SK-N-MC (cell line): ENCODE data around the gene HNF4A.

Experiments used
- DNase-seq: peaks from one replicate; pipeline ENCODE4 v3.0.0-alpha.2; 2011; ENCODE audit warnings: low read depth, low spot score
- H3K27ac ChIP-seq: fragments of 200-600 bp; sonication (generic); 2 replicates; pipeline ENCODE4 v1.5.1; 2016; ENCODE audit warnings: mixed run types
- H3K36me3 ChIP-seq: fragments of 200-600 bp; sonication (generic); 2 replicates; pipeline ENCODE4 v1.6.1; 2017; ENCODE audit warnings: antibody characterized with exemption, low read length, mixed read lengths; ENCODE audit not compliant: insufficient read depth
- H3K4me3 ChIP-seq: fragments of 200-600 bp; sonication (generic); 2 replicates; pipeline ENCODE4 v1.5.1; 2016
- H3K9ac ChIP-seq: fragments of 200-600 bp; sonication (generic); 2 replicates; pipeline ENCODE4 v1.8.0; 2017; ENCODE audit warnings: mixed run types, mixed read lengths; ENCODE audit not compliant: insufficient read length
- H3K9me3 ChIP-seq: fragments of 200-600 bp; sonication (generic); 2 replicates; pipeline ENCODE4 v1.6.1; 2017; ENCODE audit warnings: low read depth, mild to moderate bottlenecking, antibody characterized with exemption, low read length, moderate library complexity, mixed read lengths
- EZH2 ChIP-seq: fragments of 200-600 bp; sonication (generic); IDR thresholded peaks from one replicate; pipeline ENCODE4 v1.6.1; 2017; ENCODE audit warnings: antibody characterized with exemption
- FOXP2 ChIP-seq: optimal IDR thresholded peaks from 2 replicates; pipeline ENCODE3; 2011; ENCODE audit warnings: mild to moderate bottlenecking, moderate library complexity; ENCODE audit not compliant: insufficient read depth; ENCODE audit errors: extremely low read length, control extremely low read depth
- POLR2AphosphoS5 ChIP-seq: IDR thresholded peaks from 2 replicates; pipeline ENCODE4 v1.6.1; 2012; ENCODE audit warnings: mild to moderate bottlenecking, low read depth, low read length, borderline replicate concordance

The HNF4A gene

GRCh38 chr20:44420497-44420896 is 65.0 kb downstream of the HNF4A start:
- no peak overlapping the region for H3K27ac ChIP-seq
- H3K9me3 ChIP-seq = no peaks in the 10 kb centered on the region
- H3K36me3 ChIP-seq = no peaks in the 10 kb centered on the region
- no peak for DNase-seq
- H3K9ac ChIP-seq = no peak overlapping the region
- H3K4me3 ChIP-seq = no peak overlapping the region
- TF ChIP-seq EZH2 = no peak
- no peak for TF ChIP-seq FOXP2
- no peak for TF ChIP-seq POLR2AphosphoS5

GRCh38 chr20:44422083-44422482 is 66.6 kb downstream of the HNF4A start:
- Histone ChIP-seq H3K36me3 (no peaks in the 10 kb centered on the region), H3K9ac (no peak overlapping the region), H3K9me3 (no peaks in the 10 kb centered on the region), H3K4me3 (no peak overlapping the region), H3K27ac (no peak overlapping the region)
- TF ChIP-seq POLR2AphosphoS5 = no peak
- no peak for TF ChIP-seq FOXP2
- TF ChIP-seq EZH2 = no peak
- DNase-seq = no peak

GRCh38 chr20:44423480-44423879 is 68.0 kb downstream of the HNF4A start:
- Histone ChIP-seq H3K9ac (no peak overlapping the region), H3K27ac (no peak overlapping the region), H3K36me3 (no peaks in the 10 kb centered on the region), H3K4me3 (no peak overlapping the region), H3K9me3 (no peaks in the 10 kb centered on the region)
- no peak for DNase-seq
- TF ChIP-seq FOXP2 (no peak), POLR2AphosphoS5 (no peak), EZH2 (no peak)

- TF ChIP-seq POLR2AphosphoS5 = no peak
- TF ChIP-seq FOXP2 = no peak
- no peak for TF ChIP-seq EZH2
- no peak overlapping the region for H3K4me3 ChIP-seq
- no peaks in the 10 kb centered on the region for H3K9me3 ChIP-seq
- H3K27ac ChIP-seq = no peak overlapping the region
- no peak overlapping the region for H3K9ac ChIP-seq
- DNase-seq = no peak
- no peaks in the 10 kb centered on the region for H3K36me3 ChIP-seq
Observed at GRCh38 chr20:44424039-44424495, 68.6 kb downstream of the HNF4A start.

- no peak for TF ChIP-seq FOXP2
- no peak for TF ChIP-seq EZH2
Observed at GRCh38 chr20:44425923-44426322, 70.4 kb downstream of the HNF4A start.

GRCh38 chr20:44426879-44427790 is 71.6 kb downstream of the HNF4A start:
- Histone ChIP-seq H3K4me3 (no peak overlapping the region), H3K9me3 (no peaks in the 10 kb centered on the region), H3K9ac (no peak overlapping the region), H3K27ac (no peak overlapping the region), H3K36me3 (no peaks in the 10 kb centered on the region)
- no peak for DNase-seq
- no peak for TF ChIP-seq EZH2
- TF ChIP-seq POLR2AphosphoS5 = no peak
- TF ChIP-seq FOXP2 = no peak

More at GRCh38 chr20:44425923-44426322, 70.4 kb downstream of the HNF4A start:
- H3K4me3 ChIP-seq = no peak overlapping the region
- no peak for DNase-seq
- H3K36me3 ChIP-seq = no peaks in the 10 kb centered on the region
- H3K9ac ChIP-seq = no peak overlapping the region
- H3K9me3 ChIP-seq = no peaks in the 10 kb centered on the region
- H3K27ac ChIP-seq = no peak overlapping the region

- H3K4me3 ChIP-seq = no peak overlapping the region
- no peaks in the 10 kb centered on the region for H3K9me3 ChIP-seq
- H3K36me3 ChIP-seq = no peaks in the 10 kb centered on the region
- H3K27ac ChIP-seq = no peak overlapping the region
- TF ChIP-seq POLR2AphosphoS5 (no peak), FOXP2 (no peak), EZH2 (no peak)
- DNase-seq = no peak
- H3K9ac ChIP-seq = no peak overlapping the region
Observed at GRCh38 chr20:44427804-44428173, 72.3 kb downstream of the HNF4A start.

- H3K4me3 ChIP-seq = no peak overlapping the region
- no peak for DNase-seq
- no peak for TF ChIP-seq POLR2AphosphoS5
- TF ChIP-seq FOXP2 = no peak
- TF ChIP-seq EZH2 = no peak
Observed at GRCh38 chr20:44428174-44429016, 72.9 kb downstream of the HNF4A start.

More at GRCh38 chr20:44428174-44429016, 72.9 kb downstream of the HNF4A start:
- no peak overlapping the region for H3K27ac ChIP-seq
- H3K9ac ChIP-seq = no peak overlapping the region
- no peaks in the 10 kb centered on the region for H3K36me3 ChIP-seq
- H3K9me3 ChIP-seq = no peaks in the 10 kb centered on the region
